Germinal center (tissue), 1 donor: ENCODE measurements around the gene YPEL4.

Experiments
- DNase-seq: peaks from one replicate; pipeline ENCODE4 v3.0.0; 2012; ENCODE audit warnings: mixed read lengths, low spot score

The YPEL4 gene

DNA sequence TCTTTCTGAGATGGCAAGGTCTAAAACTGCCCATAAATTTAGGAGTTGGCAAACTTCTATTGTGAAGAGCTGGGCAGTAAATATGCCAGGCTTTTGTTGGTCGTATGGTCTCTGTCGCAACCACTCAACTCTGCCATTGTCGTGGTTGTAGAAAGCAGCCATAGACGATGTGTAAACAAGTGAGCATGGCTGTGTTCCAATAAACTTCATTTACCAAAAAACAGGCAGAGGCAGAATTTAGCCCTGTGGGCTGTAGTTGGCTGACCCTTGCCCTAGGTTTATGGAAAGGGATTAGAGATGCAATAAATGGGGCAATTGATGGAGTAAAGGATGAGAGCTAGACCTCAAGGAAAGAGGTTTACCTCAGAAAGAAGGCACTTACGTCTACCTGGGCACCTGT, 17.6 kb downstream of the YPEL4 start:
- DNase-seq, result no peak

DNA sequence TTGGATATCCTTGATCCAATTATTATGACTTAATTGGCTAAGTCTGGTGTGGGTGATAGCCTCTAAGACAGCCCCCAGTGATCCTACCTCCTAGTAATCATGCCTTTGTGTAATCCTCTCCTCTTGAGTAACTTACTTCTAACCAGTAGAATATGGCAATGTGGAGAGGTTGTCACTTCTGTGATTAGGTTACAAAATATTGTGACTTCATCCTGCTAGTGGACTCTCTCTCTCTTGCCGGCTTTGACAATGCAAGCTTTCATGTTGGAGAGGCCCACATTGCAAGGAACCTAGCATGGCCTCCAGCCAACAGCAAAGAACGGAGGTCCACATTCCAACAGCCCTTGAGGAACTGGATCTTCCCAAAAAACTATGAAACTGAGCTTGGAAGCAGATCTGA, 19.5 kb downstream of the YPEL4 start:
- DNase-seq, result no peak

DNA sequence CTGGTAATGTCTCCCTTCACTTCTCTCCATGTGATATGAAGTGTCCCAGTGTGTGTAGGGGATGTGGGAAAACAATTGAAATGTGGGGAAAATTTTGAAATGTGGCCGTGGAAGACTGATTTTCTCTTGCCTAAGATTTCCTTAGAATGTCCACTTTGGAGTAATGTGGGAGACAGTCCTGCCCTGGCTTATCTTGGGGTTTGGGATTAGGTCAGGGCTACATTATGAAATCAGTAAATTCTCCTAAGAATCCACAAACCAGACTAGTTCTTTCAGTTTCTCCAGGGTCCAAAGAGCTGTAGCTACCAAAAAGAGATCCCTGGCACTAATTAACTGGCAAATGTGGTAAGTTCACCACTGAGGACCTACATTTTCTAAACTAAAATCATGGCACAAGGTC, 22.8 kb downstream of the YPEL4 start:
- DNase-seq, result no peak

DNA sequence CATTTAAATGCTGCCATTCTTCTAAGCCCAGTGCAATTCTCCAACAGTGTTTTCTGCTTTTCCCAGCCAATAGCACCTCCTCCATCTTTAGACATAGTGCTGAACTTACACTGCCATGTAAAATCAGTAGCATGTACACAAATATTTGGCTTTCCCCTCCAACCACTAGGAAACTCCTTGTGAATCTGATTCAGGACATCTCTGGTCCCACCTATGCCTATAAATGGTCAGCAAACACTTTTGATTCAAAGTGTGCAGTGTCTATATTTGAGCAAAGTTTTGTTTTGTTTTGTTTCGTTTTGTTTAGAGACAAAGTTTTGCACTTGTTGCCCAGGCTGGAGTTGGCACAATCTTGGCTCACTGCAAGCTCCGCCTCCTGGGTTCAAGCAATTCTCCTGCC, 24.8 kb downstream of the YPEL4 start:
- no peak for DNase-seq

DNA sequence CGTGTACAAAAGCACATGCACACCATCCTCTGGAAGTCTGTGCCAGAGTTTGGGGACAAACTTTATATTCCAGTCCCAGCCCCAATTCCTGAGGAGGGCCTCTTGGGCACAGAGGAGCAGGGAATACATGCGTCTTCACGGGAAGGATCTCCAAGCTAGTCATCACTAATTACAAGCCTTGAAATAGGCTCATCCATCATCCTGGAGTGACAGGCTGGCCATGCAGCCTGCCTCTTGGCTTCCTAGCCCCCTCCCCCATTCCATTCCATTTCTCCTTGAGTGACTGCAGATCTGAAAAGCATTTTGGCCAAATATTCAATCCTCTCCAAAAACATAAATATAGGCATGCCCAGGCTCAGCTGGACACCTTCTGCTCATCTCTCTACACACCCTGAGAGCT, 27.4 kb downstream of the YPEL4 start:
- DNase-seq, result no peak

DNA sequence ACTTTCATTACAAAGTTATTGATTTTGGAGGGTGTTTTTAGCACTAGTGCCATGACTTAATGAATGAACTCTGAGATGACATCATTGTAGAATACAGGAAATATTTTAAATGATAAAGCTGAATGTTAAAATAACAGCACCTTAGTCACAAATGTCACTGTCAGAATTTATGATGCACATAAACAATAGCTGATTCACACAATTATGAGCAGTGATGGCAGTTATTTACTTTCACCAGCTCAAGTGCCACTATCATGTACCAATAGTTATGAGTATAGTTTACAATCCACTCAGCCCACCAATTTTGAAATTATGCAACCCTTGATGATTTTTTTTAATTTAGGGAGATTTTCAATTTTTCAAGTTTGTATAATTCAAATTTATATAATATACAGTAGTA, 29.2 kb downstream of the YPEL4 start:
- no peak for DNase-seq

DNA sequence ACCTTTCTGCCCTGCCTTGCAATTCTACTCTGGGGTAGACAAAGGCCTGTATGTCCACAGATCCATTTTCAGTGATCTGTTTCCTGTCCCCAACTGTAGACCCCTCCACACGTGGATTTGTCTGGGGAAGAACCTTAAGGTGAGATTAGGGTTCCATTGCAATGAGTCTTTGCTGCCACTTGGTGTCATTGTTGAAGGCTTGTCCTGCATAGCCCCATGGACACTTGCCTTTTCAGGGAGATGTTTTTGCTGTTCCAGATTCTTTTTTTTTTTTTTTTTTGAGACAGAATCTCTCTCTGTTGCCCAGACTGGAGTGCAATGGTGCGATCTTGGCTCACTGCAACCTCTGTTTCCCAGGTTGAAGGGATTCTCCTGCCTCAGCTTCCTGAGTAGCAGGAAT, 30.4 kb downstream of the YPEL4 start:
- DNase-seq, result no peak

DNA sequence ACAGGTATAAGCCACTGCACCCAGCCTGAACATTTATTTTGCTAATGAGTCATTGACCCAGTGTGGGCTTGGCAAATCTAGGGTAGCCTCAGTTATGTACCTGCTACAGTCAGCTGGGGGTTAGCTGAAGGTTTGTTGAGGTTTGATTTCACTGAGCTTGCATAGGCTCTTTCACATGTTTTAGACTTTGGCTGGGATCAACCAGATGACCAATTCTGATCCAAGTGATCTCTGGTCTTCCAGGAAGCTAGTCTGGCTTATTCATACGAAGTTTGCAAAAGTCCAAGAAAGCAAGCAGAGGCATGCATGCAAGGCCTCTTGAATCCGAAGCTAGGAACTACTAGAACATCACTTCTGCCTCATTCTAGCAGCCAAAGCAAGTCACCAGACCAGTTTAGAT, 31.3 kb downstream of the YPEL4 start:
- DNase-seq, result no peak

DNA sequence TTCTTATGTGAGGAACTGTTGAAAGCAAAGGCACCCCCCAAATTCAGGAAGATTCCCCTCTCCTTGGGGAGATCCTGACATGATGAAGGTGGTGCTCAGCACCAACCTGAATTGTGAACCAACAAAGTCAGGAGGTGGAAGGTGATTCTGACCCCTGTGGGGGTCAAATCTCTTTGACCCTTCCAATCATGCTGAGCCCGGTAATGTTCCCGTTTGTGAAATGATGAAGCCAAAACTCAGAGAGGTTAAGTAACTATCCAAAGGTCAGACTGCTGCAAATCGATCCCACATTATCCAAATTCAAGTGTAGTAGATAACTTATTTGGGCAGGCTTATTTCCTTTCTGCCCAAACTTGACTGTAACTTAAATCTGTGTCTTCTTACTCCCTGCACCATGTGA, 33.1 kb downstream of the YPEL4 start:
- DNase-seq, result no peak

DNA sequence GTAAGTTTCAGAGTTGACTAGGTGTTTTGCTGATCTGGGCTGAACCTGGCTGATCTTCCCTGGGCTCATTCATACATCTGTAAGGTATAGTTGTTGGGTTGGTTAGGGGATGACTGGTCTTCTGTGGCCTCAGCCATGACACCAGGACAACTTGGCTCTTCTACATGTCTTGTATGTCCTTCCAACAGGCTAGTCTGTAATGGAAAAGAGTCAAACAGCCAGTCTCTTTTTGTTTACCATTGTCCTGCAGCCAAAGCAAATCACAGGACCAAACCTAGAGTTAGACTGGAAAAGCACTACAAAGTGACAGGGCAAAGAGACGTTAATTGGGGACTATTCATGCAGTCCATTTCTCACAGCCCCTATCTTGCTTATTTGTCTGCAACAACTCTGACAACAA, 34.4 kb downstream of the YPEL4 start:
- no peak for DNase-seq

DNA sequence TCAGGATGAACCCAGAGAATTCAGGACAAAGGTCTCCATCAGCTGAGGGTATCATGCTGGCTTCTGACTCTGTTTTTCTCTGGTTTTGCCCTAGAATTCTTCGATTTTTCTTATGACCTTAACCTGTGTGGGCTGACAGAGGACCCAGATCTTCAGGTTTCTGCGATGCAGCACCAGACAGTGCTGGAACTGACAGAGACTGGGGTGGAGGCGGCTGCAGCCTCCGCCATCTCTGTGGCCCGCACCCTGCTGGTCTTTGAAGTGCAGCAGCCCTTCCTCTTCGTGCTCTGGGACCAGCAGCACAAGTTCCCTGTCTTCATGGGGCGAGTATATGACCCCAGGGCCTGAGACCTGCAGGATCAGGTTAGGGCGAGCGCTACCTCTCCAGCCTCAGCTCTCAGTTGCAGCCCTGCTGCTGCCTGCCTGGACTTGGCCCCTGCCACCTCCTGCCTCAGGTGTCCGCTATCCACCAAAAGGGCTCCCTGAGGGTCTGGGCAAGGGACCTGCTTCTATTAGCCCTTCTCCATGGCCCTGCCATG, 35.4 kb downstream of the YPEL4 start:
- no peak for DNase-seq

DNA sequence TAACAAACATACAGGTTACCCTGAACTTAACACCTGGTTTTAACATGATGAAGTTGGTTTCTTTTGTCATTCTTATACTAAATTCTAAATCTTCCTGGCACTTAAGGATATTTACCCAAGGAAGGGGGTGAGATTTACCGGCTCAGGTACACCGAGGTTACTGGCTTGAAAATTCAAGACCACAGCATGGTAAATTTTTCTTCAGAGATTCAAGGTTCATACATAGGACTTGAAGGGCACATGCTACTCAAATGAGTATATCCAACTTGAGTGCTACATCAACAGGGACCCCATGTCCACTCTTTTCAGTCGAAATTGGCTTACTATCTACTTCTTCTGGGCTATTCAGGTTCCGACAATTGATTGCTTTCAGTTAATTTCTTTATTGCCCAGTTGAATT, 39.5 kb downstream of the YPEL4 start:
- no peak for DNase-seq

DNA sequence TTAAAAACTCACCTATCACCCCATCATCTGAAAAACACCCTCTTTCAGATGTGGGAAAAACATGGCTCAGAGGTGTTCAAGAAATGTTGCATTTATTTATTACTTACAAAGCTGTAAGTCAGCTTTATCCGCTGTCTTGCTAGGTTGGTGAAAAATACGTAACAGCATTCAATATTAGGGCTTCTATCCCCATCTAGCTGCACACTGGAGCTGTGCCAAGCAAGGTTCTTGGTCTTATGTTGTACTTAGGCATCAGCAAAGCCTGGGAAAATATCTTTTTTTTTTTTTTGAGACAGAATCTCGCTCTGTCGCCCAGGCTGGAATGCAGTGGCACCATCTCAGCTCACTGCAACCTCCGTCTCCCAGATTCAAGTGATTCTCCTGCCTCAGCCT, 44.7 kb downstream of the YPEL4 start:
- DNase-seq, result no peak

DNA sequence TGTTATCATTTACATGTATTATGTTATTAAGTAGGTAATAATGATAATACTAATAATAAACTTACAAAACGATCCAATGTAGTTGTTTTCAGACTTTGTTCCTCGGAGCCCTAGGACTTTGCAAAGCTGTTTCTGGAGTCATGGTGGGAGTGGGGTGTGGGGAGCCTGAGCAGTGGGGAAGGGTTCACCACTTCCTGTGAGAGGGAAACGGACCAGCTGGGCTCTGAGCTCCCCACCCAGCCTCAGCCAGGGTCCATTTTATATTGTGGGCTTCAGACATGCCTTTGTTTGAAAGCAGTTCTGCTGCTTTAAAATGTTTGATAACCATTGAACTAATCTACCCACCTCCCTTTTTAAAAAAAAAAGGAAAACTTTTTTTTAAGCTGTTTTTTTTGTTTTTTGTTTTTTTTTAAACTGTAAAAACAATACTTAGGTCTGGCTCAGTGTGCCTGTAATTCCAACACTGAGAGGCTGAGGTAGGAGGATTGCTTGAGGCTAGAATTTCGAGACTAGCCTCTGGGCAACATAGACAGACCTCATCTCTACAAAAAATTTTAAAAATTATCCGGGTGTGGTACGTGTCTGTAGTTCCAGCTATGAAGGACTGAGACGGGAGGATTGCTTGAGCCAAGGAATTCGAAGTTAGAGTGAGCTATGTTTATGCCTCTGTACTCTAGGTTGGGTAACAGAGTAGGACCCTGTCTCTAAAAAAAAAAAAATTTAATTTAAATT, 45.2 kb downstream of the YPEL4 start:
- no peak for DNase-seq

DNA sequence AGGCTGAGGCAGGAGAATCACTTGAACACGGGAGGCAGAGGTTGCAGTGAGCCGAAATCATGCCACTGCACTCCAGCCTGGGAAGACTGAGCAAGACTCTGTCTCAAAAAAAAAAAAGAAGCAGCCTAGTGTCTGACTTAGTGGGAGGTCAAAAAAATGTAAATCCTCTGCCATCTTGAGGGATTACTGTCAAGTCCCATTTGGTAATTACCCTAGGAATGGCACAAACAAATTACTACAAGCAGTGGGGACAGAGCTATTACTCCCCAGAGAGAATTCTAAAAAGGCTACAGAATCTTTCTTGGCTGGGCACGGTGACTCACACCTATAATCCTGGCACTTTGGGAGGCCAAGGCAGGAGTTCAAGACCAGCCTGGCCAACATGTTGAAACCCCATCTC, 48.4 kb downstream of the YPEL4 start:
- DNase-seq, result no peak

DNA sequence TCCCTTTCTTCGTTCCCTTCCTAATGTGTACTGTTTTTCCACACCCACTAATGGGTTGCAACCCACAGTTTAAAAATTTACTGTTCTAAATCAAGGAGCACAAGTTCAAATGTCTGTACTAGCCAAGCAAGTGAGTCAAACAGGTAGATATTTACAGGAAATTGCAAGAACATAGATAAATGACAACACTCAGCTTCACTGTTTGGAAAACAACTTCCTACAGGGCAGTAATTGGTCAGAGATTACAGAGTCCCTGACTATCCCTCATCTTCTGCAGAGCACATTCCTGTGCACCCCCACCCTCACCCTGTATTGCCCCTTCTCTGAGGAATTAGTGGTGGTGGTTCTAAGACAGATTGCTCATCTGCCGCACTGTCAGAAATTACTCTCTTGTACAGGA, 50.3 kb downstream of the YPEL4 start:
- no peak for DNase-seq

DNA sequence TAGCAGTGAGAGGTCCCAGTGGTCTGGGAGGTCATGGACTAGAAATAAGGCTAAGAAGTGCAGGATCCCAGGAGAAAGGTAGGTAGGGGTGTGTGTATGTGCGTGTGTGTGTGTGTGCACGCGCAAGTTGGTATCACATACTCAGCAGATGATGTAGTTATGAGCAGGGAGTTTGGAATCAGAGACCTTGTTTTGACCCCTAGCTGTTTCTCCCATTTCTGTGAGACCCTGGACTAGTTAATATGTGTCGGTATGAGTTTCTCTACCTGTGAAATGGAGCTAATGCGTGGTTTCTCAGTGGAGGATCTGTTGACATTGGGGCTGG, 50.9 kb downstream of the YPEL4 start:
- DNase-seq, result no peak

DNA sequence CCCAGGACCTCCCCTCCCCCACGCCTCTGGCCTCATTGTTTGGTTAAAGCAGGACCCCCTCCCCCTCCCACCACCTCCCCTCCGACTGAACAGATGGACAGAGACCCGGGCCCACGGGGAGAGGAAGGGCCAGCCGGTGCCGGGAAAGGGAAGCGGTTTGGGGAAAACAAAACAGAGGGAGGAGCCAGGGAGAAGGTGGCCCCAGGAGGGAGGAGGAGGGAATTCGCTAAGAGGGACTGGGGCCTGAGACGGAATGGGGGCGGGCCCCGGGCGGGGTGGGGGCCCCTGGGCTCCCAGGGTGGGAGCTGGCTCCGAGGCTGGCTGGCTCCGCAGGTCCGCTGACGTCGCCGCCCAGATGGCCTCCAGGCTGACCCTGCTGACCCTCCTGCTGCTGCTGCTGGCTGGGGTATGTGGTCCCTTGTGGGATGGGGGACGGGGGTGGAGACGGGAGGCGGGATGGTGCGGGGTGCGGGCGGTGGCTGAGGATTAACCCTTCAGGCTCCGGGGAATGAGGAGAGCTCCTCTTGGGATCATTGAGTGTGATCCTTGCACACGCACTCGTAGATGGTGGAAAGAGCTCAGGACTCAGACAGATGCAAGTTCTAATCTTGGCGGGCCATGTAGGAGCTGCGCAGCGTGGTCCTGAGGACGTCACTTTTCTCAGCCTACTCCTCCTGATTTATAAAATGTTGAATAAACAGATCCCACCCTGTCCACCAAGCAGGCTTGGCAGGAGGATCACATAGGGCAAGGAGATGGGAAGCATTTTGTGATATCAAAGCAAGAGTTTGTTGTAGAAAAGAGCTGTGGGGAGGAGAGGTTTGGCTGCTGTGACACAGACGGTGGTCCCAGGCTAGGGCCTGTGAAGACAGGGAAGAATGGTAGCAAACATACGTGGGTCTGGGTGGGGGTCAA, 51.5 kb downstream of the YPEL4 start:
- no peak for DNase-seq

DNA sequence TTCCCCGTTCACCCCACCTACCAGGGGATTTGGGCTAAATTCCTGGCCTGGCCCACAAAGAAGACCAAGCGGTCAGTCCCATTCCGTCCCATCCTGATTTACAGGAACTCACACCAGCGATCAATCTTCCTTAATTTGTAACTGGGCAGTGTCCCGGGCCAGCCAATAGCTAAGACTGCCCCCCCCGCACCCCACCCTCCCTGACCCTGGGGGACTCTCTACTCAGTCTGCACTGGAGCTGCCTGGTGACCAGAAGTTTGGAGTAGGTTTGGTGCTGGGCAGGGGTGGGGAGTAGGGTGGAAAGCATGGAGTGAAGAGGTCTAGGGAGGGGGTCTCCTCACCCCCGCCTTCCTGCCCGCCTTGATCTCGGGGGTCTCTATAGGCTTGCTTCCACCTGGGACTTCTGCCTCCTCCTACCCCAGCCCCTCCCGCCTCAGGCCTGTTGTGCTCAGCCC, 52.2 kb downstream of the YPEL4 start, which contains the start of gene SERPING1:
SERPING1 (plus strand) TSS at position 225 of the 455 bp plus-strand sequence. CDS start 586 bp downstream, outside the sequence.
- DNase-seq, result no peak

DNA sequence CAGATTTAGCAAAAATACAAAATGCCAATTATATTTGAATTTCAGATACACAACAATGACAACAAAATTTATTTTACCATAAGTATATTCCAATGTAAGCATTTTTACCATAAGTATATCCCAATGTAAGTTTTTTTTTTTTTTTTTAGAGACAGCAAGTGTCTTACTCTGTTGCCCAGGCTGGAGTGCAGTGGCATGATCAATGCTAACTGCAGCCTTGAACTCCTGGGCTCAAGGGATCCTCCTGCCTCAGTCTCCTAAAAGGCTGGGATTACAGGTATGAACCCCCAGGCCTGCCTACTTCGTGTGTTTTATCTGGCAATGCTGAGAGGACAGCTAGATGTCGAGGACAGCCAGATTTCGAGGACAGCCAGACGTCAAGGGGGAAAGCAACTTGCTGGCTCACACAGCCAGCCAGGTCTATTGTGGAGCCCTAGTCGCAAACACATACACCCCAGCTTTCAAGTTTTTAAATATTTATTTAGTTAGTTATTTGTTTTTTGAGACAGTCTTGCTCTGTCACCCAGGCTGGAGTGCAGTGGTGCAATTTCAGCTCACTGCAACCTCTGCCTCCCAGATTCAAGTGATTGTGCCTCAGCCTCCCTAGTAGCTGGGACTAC, 53.3 kb downstream of the YPEL4 start:
- no peak for DNase-seq
